MV-4-11 (cell line): ENCODE measurements around the gene PATL2.
"Not testable (repeated sequence)": the region's sequence is repeated elsewhere in the genome, so short reads cannot be mapped to it uniquely, and the experiment has no call there.

Source experiments
- DNase-seq: peaks from one replicate; lab custom pipeline; 2025; lab: John Stamatoyannopoulos, UW

Gene PATL2

GRCh38 chr15:44719293-44719999 lies 8.3 kb upstream of the PATL2 start:
- peak; percentile 14 for DNase-seq

GRCh38 chr15:44718927-44719292 lies 7.8 kb upstream of the PATL2 start:
- DNase-seq, result no peak

- DNase-seq, result no peak
These were observed 7.2 kb upstream of the PATL2 start for GRCh38 chr15:44718180-44718926.

- no peak for DNase-seq
These were observed 6.0 kb upstream of the PATL2 start for GRCh38 chr15:44716983-44717602.

GRCh38 chr15:44715797-44716334 lies 4.7 kb upstream of the PATL2 start:
- no peak for DNase-seq

GRCh38 chr15:44715142-44715796 lies 4.1 kb upstream of the PATL2 start:
- no peak for DNase-seq

- DNase-seq, result no peak
These were observed 2.2 kb upstream of the PATL2 start for GRCh38 chr15:44713006-44713966.

GRCh38 chr15:44712346-44713005 lies 1.4 kb upstream of the PATL2 start:
- peak; percentile 85 for DNase-seq

- DNase-seq, result peak; percentile 62
These were observed 721 bp upstream of the PATL2 start for GRCh38 chr15:44711743-44712345.

- DNase-seq, result peak; percentile 90
These were observed 657 bp downstream of the PATL2 start for GRCh38 chr15:44710236-44711095.

GRCh38 chr15:44706946-44707636 lies 4.0 kb downstream of the PATL2 start:
- DNase-seq, result no peak

GRCh38 chr15:44706401-44706800 lies 4.7 kb downstream of the PATL2 start:
- DNase-seq, result no peak

GRCh38 chr15:44705986-44706385 lies 5.1 kb downstream of the PATL2 start:
- no peak for DNase-seq

GRCh38 chr15:44700676-44701075 lies 10.4 kb downstream of the PATL2 start:
- DNase-seq, result not testable (repeated sequence)

GRCh38 chr15:44698641-44699040 lies 12.5 kb downstream of the PATL2 start:
- peak; percentile 47 for DNase-seq

GRCh38 chr15:44697014-44697413 lies 14.1 kb downstream of the PATL2 start:
- no peak for DNase-seq

- no peak for DNase-seq
These were observed 15.8 kb downstream of the PATL2 start for GRCh38 chr15:44695294-44695693.

GRCh38 chr15:44694416-44694815 lies 16.7 kb downstream of the PATL2 start:
- DNase-seq, result no peak

- no peak for DNase-seq
These were observed 18.5 kb downstream of the PATL2 start for GRCh38 chr15:44692659-44693058.
